ENCODE measurements around the gene CAMK4. TPM values are rescaled to one million over a fixed set of nuclear protein-coding genes. Genes with fewer than 3 reads are reported as not detected.

CAMK4 gene
- total and polyA plus RNA-seq, 2 of the 8 experiments (the other 6 are each of a cell fraction or from before 2014, with no cell fraction given): 1.8 to 8.3 TPM

DNA sequence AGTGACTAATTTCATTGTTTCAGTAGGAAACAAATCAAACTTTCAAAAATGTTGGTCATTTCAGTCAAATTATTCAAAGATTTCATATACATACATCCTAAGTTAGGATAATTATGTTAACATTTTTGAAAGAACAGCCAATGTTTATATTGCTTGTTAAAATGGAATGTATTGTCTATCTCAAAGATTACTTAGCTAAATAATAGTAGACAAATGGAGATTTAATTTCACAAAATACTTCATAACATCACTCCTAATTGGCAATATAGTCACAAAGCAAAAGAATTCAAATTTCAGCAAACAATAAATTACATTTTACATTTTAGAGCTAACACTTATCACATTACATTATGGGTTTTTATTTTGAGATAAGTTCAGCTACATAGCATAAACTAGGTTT is 262.7 kb downstream of the CAMK4 start:
- no peak for FAIRE-seq
- no peaks in the 10 kb centered on the region for H3K4me1 ChIP-seq (replicated peaks in 1 of 4; ENCODE audit: control insufficient read depth in 3 of 4, insufficient read depth in 4 of 4, low read length in 3 of 4)

More for the DNA sequence above, 262.7 kb downstream of the CAMK4 start:
- no peak overlapping the region for H2AK5ac ChIP-seq (ENCODE audit: low read depth, low read length)
- H3K23me2 ChIP-seq (ENCODE audit: low read depth, low read length): no peaks in the 10 kb centered on the region
- no peak overlapping the region for H4K5ac ChIP-seq (ENCODE audit: insufficient read length, low read depth, low read length)
- H3K9me3 ChIP-seq (ENCODE audit: insufficient read depth in 2 of 2, low read depth in 1 of 2, low read length in 1 of 2): no peaks in the 10 kb centered on the region
- H4K20me1 ChIP-seq (replicated peaks in 1 of 2; ENCODE audit: control insufficient read depth in 1 of 2, insufficient read depth in 2 of 2, low read length in 2 of 2): no peaks in the 10 kb centered on the region
- no peak overlapping the region for H3K9ac ChIP-seq (replicated peaks in 1 of 4; ENCODE audit: extremely low read depth in 1 of 4, low read depth in 3 of 4, low read length in 3 of 4)
- no peak overlapping the region for H3K56ac ChIP-seq (replicated peaks; ENCODE audit: insufficient read length, low read depth, low read length)
- no peak overlapping the region for H3K23ac ChIP-seq (ENCODE audit: insufficient read length)
- H2BK12ac ChIP-seq (ENCODE audit: low read depth, low read length): no peak overlapping the region
- no peak overlapping the region for H2BK5ac ChIP-seq (ENCODE audit: low read depth, low read length)
- H3K27me3 ChIP-seq (replicated peaks in 1 of 4; ENCODE audit: control insufficient read depth in 3 of 4, extremely low read depth in 1 of 4, insufficient read depth in 3 of 4, low read length in 3 of 4): no peaks in the 10 kb centered on the region
- TF ChIP-seq CBX8 (IDR thresholded peaks at IDR 0.05; ENCODE audit: borderline replicate concordance, low read depth, low read length) (no peak), EZH2 (IDR thresholded peaks at IDR 0.05; ENCODE audit: low read depth, low read length, severe bottlenecking) (no peak), SIRT6 (IDR thresholded peaks at IDR 0.05; ENCODE audit: low read length) (no peak), GABPA (IDR thresholded peaks at IDR 0.05; ENCODE audit: borderline replicate concordance, insufficient read depth, low read length) (no peak), CBX5 (IDR thresholded peaks at IDR 0.05; ENCODE audit: low read depth, low read length) (no peak), GTF2F1 (IDR thresholded peaks at IDR 0.05; ENCODE audit: borderline replicate concordance, low read depth, low read length) (no peak), CTBP2 (IDR thresholded peaks at IDR 0.05; ENCODE audit: borderline replicate concordance, insufficient read depth, insufficient read length, low read length) (no peak), CEBPB (IDR thresholded peaks at IDR 0.05; ENCODE audit: low read depth, low read length) (no peak), SP4 (IDR thresholded peaks at IDR 0.05; ENCODE audit: low read length) (no peak), NANOG (IDR thresholded peaks at IDR 0.05; ENCODE audit: insufficient read depth, low read depth, low read length, poor library complexity, severe bottlenecking) (no peak), CHD2 (IDR thresholded peaks at IDR 0.05; ENCODE audit: low read length) (no peak), RAD21 (IDR thresholded peaks at IDR 0.05 in 1 of 2, conservative IDR thresholded peaks at IDR 0.05 in 1 of 2; ENCODE audit: low read depth in 2 of 2, low read length in 2 of 2) (no peak)
- TF ChIP-seq, protein P1, sequence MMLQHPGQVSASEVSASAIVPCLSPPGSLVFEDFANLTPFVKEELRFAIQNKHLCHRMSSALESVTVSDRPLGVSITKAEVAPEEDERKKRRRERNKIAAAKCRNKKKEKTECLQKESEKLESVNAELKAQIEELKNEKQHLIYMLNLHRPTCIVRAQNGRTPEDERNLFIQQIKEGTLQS (IDR thresholded peaks at IDR 0.05; ENCODE audit: insufficient read depth, low read depth, low read length): no peak
- H3K27ac ChIP-seq (ENCODE audit: low read depth, low read length): no peak overlapping the region
- no peak overlapping the region for H3K18ac ChIP-seq (ENCODE audit: extremely low read depth, low read length)
- no peak overlapping the region for H2BK20ac ChIP-seq (ENCODE audit: low read length)
- H3K79me1 ChIP-seq (ENCODE audit: low read depth, low read length): no peaks in the 10 kb centered on the region
- H2AFZ ChIP-seq (ENCODE audit: low read length): no peak overlapping the region
- H3K4ac ChIP-seq (replicated peaks; ENCODE audit: insufficient read length, low read depth, low read length): no peak overlapping the region
- no peak overlapping the region for H2BK15ac ChIP-seq (ENCODE audit: low read length)
- no peak for DNase-seq (ENCODE audit: low read depth in 1 of 2, low spot score in 2 of 2)
- H3K4me2 ChIP-seq (ENCODE audit: insufficient read depth in 1 of 2, low read depth in 2 of 2, low read length in 2 of 2): no peak overlapping the region
- CTCF ChIA-PET (ENCODE audit: partially characterized antibody): interaction anchor here (0.6 kb wide), 1 partner anchor 330 kb away, joined by 3 read pairs; no protein-coding TSS in a partner anchor
- no peak overlapping the region for H4K8ac ChIP-seq (ENCODE audit: extremely low read depth, insufficient read depth, low read length)
- H2BK120ac ChIP-seq (replicated peaks; ENCODE audit: low read depth, low read length): no peak overlapping the region
- H3K14ac ChIP-seq (ENCODE audit: insufficient read length): no peak overlapping the region
- H4K91ac ChIP-seq (replicated peaks; ENCODE audit: insufficient read length, low read length): no peak overlapping the region
- POLR2A ChIA-PET (ENCODE audit: partially characterized antibody): interaction anchor here (0.7 kb wide), 1 partner anchor 277 kb away, joined by 3 read pairs; no protein-coding TSS in a partner anchor
- H3K4me3 ChIP-seq (ENCODE audit: extremely low read depth in 1 of 4, insufficient read depth in 2 of 4, low read depth in 3 of 4, low read length in 4 of 4): no peak overlapping the region
- H3K79me2 ChIP-seq (ENCODE audit: control insufficient read depth in 1 of 2, insufficient read depth in 2 of 2, low read length in 2 of 2): no peaks in the 10 kb centered on the region
- H3K36me3 ChIP-seq (ENCODE audit: control insufficient read depth in 2 of 4, insufficient read depth in 4 of 4, low read length in 3 of 4): no peaks in the 10 kb centered on the region

Data from H1 (cell line).